NCI-H2227 (cell line): ENCODE measurements around the gene LRIG2.
A peak's percentile ranks its signal among the peaks of the same experiment; 100 is the strongest.
"Not testable (repeated sequence)": the region's sequence is repeated elsewhere in the genome, so short reads cannot be mapped to it uniquely, and the experiment has no call there.

Experiments
- DNase-seq: peaks from one replicate; lab custom pipeline; 2025; ENCODE audit not compliant: unreplicated experiment; lab: John Stamatoyannopoulos, UW

LRIG2 gene

GRCh38 chr1:113124366-113124765, 51.4 kb downstream of the LRIG2 start:
- no peak for DNase-seq

GRCh38 chr1:113125517-113125916, 52.5 kb downstream of the LRIG2 start:
- no peak for DNase-seq

- no peak for DNase-seq
These were observed 53.2 kb downstream of the LRIG2 start for GRCh38 chr1:113126207-113126606.

GRCh38 chr1:113128116-113128515, 55.1 kb downstream of the LRIG2 start:
- DNase-seq, result no peak

GRCh38 chr1:113129529-113130185, 56.7 kb downstream of the LRIG2 start:
- no peak for DNase-seq

DNA sequence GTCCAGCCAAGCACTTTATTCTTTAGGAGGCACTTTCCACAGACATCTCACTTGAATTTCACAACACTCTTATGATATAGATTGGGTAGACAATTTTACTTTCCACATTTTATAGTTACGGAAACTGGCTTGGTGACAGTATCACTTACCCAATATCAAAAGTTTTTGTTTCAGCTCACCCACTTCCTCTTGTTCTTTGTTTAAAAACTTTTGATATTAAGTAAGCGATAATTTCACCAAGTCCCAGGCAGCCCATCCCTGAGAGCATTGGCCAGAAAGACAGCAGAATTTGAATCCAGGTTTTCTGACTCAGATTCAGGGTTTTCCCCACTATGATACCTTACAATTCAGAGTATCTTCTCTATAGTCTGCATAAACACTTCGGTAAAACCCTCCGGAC, 60.0 kb downstream of the LRIG2 start:
- DNase-seq, result no peak

- DNase-seq, result no peak
These were observed 60.8 kb downstream of the LRIG2 start for GRCh38 chr1:113133759-113134158.

- no peak for DNase-seq
These were observed 62.5 kb downstream of the LRIG2 start for GRCh38 chr1:113135460-113135859.

- no peak for DNase-seq
These were observed 63.5 kb downstream of the LRIG2 start for GRCh38 chr1:113136476-113136875.

DNA sequence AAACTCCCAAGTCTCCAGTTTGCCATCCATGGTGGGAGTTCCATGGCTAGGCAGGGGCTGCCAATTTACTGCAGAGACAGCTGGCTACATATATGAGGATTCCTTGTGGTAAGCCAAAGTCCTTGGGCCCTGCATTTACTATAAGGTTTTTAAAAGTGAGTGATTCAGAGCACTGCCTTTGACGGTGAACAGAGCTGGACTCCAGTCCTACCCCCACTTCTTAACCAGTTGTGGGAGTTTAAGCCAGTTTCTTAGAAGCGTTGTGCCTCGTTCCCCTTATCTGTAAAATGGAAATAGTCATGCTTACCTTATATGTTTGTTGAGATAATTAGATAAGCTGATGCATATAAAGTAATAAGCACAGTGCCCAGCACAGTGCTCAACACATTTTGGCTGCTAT, 64.6 kb downstream of the LRIG2 start:
- DNase-seq, result no peak

DNA sequence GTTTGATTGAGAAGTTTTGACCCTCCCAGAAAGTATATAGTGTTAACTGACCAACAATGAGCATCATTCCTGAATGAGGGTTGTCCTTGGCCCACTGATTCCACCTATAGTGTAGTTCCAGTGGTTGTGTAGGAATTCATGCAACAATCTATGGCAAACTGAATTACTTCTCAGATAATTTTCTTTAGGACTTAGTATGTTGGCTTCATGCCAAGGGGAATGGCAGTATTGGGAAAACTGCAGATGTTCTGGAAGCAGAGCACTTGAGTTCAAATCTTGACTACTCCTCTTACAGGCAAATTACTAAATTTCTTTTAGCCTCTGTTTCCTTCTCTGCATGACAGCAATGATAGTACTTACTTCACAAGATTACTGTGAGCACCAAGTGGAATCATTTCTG, 65.8 kb downstream of the LRIG2 start:
- DNase-seq, result no peak

GRCh38 chr1:113140176-113140575, 67.2 kb downstream of the LRIG2 start:
- DNase-seq, result no peak

- DNase-seq, result peak; percentile 83
These were observed 67.8 kb downstream of the LRIG2 start for GRCh38 chr1:113140588-113141446.

- no peak for DNase-seq
These were observed 68.9 kb downstream of the LRIG2 start for GRCh38 chr1:113141650-113142473.

- no peak for DNase-seq
These were observed 69.8 kb downstream of the LRIG2 start for GRCh38 chr1:113142791-113143190.

- no peak for DNase-seq
These were observed 73.5 kb downstream of the LRIG2 start for GRCh38 chr1:113146242-113147072.

DNA sequence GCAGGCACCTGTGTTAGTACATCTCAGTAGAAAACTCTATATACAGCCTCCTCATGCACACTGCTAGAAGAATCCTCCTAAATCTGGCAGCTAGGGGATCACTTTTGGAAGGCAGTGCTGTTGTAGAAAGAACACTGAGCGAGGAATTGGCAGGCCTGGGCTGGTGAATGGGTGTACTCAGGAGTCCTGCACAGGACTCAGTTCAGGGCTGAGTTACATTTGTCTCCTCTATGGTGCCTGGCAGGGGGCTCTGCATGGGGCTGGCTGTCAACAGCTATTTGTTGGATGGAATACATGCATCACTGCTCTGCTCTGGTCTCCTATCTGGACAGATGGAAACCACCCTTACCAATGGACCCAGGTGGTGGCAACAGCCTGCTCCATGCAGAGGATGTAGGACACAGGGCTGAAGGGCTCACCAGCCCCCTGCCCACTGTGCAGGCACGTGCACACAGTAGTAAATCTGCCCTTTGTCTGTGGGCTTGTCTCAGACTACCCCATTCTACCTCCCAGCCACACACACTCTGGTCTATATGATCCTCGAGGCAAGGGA, 74.2 kb downstream of the LRIG2 start:
- DNase-seq, result no peak

DNA sequence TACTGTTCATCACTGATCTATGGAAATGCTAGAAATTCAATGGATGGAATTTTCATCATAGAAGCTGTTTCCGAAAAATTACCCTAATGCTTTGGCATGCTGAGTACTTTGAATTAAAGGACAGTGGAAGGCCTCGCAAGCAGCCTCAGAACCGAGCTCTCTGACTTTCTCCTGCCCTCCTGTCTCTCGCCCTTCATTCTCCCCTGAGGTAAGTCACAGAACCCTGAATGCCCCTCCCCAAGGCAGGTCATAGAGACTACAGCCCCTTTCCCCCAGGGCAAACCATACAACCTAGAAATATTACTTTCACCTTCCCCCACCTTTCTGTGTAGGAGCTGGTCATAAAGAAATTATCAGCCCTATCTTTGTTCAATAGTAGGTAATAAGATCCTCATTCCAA, 74.8 kb downstream of the LRIG2 start:
- no peak for DNase-seq

DNA sequence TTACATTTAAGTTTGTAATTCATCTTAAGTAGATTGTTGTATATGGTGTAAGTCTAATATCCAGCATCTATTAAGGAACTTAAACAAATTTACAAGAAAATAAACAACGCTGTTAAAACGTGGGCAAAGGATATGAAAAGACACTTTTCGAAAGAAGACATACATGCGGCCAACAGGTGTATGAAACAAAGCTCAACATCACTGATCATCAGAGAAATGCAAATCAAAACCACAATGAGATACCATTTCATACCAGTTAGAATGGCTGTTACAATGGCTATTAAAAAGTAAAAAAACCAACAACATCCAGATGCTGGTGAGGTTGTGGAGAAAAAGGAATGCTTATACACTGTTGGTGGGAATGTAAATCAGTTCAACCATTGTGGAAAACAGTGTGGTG, 77.5 kb downstream of the LRIG2 start:
- DNase-seq, result not testable (repeated sequence)

- peak; percentile 8 for DNase-seq
These were observed 80.3 kb downstream of the LRIG2 start for GRCh38 chr1:113153116-113153803.
